Chondrocyte (in vitro differentiated cells): Measurements from ENCODE around the gene NEMP1. TPM values are rescaled to one million over a fixed set of nuclear protein-coding genes. Genes with fewer than 3 reads are reported as not detected.

Source experiments
- DNase-seq: peaks from one replicate; pipeline ENCODE4 v3.0.0; 2021; ENCODE audit warnings: mixed read lengths, low spot score
- H3K27ac Mint-ChIP-seq: one replicate; pipeline ENCODE4 v1.8.0; 2021; ENCODE audit warnings: mild to moderate bottlenecking, moderate library complexity, mixed read lengths; ENCODE audit not compliant: unreplicated experiment
- H3K27me3 Mint-ChIP-seq: 2 replicates; pipeline ENCODE4 v1.8.0; 2021; ENCODE audit warnings: low read depth, mixed read lengths
- H3K36me3 Mint-ChIP-seq: 2 replicates; pipeline ENCODE4 v1.8.0; 2021; ENCODE audit warnings: low read depth, mixed read lengths
- H3K4me1 Mint-ChIP-seq: 2 replicates; pipeline ENCODE4 v1.8.0; 2021; ENCODE audit warnings: low read depth, mild to moderate bottlenecking, mixed read lengths
- H3K4me3 Mint-ChIP-seq: one replicate; pipeline ENCODE4 v1.8.0; 2021; ENCODE audit warnings: mild to moderate bottlenecking, moderate library complexity, mixed read lengths; ENCODE audit not compliant: unreplicated experiment
- H3K9me3 Mint-ChIP-seq: 2 replicates; pipeline ENCODE4 v1.8.0; 2021; ENCODE audit warnings: low read depth, mixed read lengths
- CTCF ChIP-seq: fragments of 200-600 bp; sonication (generic); IDR thresholded peaks from 2 replicates; pipeline ENCODE4 v1.5.0; 2021; ENCODE audit warnings: antibody characterized with exemption, mild to moderate bottlenecking, moderate library complexity
- total RNA-seq: library from RNA; stranded (reverse); gene quantifications from 3 replicates; pipeline ENCODE4 v1.2.1, GENCODE V29; 2021

NEMP1 gene
- total RNA-seq, 1 donor from 2014 or later: 11.7 TPM

GRCh38 chr12:57105011-57105753, 26.6 kb upstream of the NEMP1 start:
- no peaks in the 10 kb centered on the region for H3K27me3 Mint-ChIP-seq
- no peak overlapping the region for H3K27ac Mint-ChIP-seq
- peaks cover 23% of the 10 kb centered on the region for H3K36me3 Mint-ChIP-seq
- no peak for DNase-seq
- H3K4me3 Mint-ChIP-seq: no peak overlapping the region
- TF ChIP-seq CTCF: no peak
- peaks cover 21% of the 10 kb centered on the region for H3K4me1 Mint-ChIP-seq
- H3K9me3 Mint-ChIP-seq: no peaks in the 10 kb centered on the region

GRCh38 chr12:57104292-57104910, 25.8 kb upstream of the NEMP1 start:
- TF ChIP-seq CTCF: no peak
- no peak for DNase-seq
- H3K36me3 Mint-ChIP-seq: peaks cover 24% of the 10 kb centered on the region
- peaks cover 13% of the 10 kb centered on the region for H3K4me1 Mint-ChIP-seq
- no peak overlapping the region for H3K4me3 Mint-ChIP-seq
- H3K9me3 Mint-ChIP-seq: no peaks in the 10 kb centered on the region
- H3K27me3 Mint-ChIP-seq: no peaks in the 10 kb centered on the region
- H3K27ac Mint-ChIP-seq: no peak overlapping the region

- DNase-seq: no peak
- H3K27ac Mint-ChIP-seq: no peak overlapping the region
Measured at GRCh38 chr12:57103856-57104255, 25.3 kb upstream of the NEMP1 start.

GRCh38 chr12:57101892-57102695, 23.5 kb upstream of the NEMP1 start:
- Mint-ChIP-seq H3K9me3 (no peaks in the 10 kb centered on the region), H3K4me3 (no peak overlapping the region), H3K4me1 (no peaks in the 10 kb centered on the region), H3K27ac (peak overlapping the region; percentile 49), H3K27me3 (no peaks in the 10 kb centered on the region), H3K36me3 (peaks cover 23% of the 10 kb centered on the region)
- no peak for TF ChIP-seq CTCF
- DNase-seq: no peak

More at GRCh38 chr12:57103856-57104255, 25.3 kb upstream of the NEMP1 start:
- no peak overlapping the region for H3K4me3 Mint-ChIP-seq
- no peaks in the 10 kb centered on the region for H3K27me3 Mint-ChIP-seq
- H3K9me3 Mint-ChIP-seq: no peaks in the 10 kb centered on the region
- H3K36me3 Mint-ChIP-seq: peaks cover 26% of the 10 kb centered on the region
- peaks cover 11% of the 10 kb centered on the region for H3K4me1 Mint-ChIP-seq
- no peak for TF ChIP-seq CTCF

- DNase-seq: no peak
- no peak for TF ChIP-seq CTCF
- no peaks in the 10 kb centered on the region for H3K9me3 Mint-ChIP-seq
- no peaks in the 10 kb centered on the region for H3K27me3 Mint-ChIP-seq
- no peak overlapping the region for H3K4me3 Mint-ChIP-seq
- peaks cover 14% of the 10 kb centered on the region for H3K36me3 Mint-ChIP-seq
- no peak overlapping the region for H3K27ac Mint-ChIP-seq
- H3K4me1 Mint-ChIP-seq: peaks cover 3% of the 10 kb centered on the region
Measured at GRCh38 chr12:57099766-57100165, 21.2 kb upstream of the NEMP1 start.
